GM21526 (cell line): ENCODE results near the gene XG.

Experiments used
- ATAC-seq: cut with Tn5 transposase; IDR thresholded peaks from one replicate; pipeline ENCODE4 v1.9.1; 2021; ENCODE audit warnings: moderate library complexity; ENCODE audit not compliant: unreplicated experiment, low FRiP score

The XG gene

DNA sequence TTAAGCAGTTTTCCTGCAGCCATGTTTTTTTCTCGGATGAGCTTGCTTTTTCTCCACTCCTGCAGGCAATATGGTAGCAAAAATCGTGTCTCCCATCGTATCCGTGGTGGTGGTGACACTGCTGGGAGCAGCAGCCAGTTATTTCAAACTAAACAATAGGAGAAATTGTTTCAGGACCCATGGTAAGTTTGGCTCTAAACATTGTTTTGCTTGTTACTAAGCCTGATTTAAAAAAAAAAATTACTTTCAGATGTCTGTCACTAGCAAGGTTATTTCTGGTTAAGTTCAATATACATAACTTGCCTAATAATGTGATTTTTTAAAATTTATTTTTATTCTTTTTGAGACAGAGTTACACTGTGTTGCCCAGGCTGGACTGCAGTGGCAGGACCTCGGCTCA lies 59.4 kb downstream of the XG start:
- ATAC-seq: no peak

- peak; percentile 80 for ATAC-seq
These were observed 60.5 kb downstream of the XG start for GRCh38 chrX:2812161-2812907.

DNA sequence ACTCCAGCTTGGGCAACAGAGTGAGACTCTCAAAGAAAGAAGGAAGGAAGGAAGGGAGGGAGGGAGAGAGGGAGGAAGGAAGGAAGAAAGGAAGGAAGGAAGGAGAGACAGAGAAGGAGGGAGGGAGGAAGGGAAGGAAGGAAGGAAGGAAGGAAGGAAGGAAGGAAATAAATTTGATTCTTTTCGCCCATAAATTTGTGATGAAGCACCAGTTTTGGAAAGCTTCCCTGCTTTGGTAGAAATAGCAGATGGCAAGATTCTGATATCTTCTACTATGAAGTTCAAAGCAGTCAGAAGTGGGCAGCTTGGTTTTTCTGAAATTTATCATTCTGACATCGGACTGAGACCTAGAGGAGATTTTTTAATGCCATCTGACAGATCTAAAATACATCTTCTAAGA lies 65.2 kb downstream of the XG start:
- ATAC-seq: no peak

DNA sequence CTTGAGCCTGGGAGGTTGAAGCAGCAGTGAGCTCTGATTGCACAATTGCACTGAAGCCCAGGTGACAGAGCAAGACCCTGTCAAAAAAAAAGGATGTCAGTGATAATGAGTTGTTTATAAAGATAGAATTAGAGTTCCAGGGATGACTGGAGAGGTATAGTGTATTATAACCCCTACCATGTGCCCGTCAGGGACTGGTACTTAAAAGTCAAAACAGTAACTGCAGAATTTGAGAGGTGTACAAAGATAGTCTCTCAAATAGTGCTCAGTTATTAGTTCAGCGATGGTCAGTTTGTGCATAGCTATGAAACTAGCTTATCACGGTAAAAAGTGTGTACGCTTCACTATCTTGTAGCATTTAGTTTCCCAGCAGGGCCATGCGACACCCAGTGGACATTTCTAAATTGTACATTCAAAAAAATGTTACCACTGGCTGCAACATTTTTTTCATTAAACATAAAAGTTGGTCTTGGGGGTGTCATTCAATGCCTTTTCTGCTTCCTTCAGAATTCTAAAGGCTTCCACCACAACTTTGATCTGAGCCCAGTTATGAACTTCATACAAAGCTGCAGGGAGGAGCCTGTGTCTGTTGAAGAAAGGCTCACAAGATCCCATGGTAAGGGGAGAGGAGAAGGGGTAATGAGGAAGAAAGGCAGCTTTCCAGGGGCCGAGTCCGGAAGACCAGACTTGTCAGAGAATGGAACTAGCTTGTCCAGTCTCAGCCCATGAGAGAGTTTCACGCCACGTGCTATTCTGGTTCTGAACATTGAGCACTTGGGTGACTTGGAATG lies 67.7 kb downstream of the XG start:
- ATAC-seq: no peak

DNA sequence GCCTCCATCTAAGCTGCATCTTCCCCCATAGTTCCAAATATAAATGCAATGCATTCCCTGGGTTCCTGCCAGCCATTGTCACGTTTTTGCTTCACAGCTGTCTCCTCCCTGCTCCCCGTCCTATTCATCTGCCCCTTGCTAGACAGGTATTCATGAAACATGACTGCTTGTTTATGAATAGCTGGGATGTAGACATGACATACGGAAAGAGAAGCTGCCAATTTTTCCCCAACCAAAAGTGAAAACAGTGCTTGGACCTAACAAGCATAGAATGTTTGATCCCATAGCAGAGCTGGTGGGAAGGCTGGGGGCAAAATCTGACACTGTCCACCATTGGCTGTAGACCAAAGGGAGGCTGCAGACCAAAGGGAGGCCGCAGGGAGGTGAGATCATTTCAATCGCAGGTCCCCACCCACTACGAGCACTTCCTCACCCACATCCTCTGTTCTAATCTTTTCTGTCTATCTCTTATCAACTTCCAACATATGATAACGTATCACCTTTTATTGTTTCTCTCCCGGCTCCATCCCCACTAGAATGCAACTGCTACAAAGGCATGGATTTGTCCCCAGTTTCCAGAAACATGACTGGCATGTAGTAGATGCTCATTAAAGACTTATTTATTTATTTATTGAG lies 68.4 kb downstream of the XG start:
- ATAC-seq: no peak

DNA sequence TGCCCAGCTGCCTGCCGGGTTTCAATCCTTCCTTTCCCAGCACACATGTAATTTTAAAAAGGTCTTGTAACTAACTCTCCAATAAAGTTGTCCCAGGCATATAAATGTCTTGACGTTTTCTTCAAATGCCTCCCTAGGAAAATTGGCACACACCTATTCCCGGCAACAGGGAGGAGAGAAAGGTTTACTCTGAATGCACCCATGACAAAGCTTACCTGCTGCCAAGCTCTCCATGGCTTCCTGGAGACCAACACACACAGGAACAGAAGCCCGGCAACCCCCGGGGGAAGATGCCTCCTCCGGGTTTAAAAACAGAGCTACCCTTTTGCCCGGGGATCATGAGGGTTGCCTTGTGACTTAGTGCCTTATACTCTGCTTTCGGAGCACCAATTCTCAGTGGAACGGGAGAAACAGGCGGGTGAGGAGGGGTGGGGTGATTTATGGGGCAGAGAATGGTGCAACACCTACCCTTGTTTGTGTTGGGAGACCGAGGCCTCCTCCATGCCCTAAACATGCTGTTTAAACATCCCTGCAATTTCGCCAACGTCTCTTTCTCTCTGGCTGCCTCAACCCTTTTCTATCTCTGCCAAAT lies 72.1 kb downstream of the XG start:
- ATAC-seq: no peak

- ATAC-seq: no peak
These were observed 73.0 kb downstream of the XG start for GRCh38 chrX:2824886-2825285.

DNA sequence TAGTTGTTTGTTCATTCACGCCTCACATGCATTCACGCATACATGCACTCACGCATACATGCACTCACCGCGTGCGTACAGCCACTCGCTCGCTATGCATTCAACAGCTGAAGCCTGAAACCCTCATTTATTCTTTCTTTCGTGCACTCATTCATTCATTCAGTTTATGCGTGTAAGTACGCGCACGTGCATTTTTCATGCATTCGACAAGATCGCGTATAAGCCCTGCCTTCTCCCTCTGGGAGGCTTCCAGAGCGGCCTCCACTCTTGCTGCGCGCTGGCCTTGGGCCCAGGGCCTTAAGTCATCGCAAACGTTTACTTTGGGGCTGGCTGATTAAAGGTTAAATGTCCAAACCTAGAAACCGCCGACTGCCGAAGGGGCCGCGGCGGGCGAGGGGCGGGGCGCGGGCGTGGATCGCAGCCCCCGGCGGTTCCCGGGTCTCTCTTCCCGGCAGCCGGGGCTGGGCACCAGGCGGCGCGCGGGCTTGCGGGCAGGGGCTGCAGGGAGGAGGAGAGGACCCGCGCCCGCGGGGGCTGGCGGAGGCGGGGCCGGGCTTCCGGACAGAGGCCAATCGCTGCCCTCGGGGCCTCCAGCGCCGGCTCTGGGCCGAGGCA lies 76.6 kb downstream of the XG start, which contains the start of gene GYG2:
Gene GYG2 (plus strand): TSS at position 587 of the 615 bp plus-strand sequence. CDS start 1,259 bp downstream, outside the sequence.
- ATAC-seq: no peak

GRCh38 chrX:2828959-2829411 lies 77.1 kb downstream of the XG start:
- no peak for ATAC-seq

- ATAC-seq: no peak
These were observed 77.8 kb downstream of the XG start for GRCh38 chrX:2829469-2830246.

GRCh38 chrX:2831471-2832228 lies 79.8 kb downstream of the XG start:
- ATAC-seq: no peak

DNA sequence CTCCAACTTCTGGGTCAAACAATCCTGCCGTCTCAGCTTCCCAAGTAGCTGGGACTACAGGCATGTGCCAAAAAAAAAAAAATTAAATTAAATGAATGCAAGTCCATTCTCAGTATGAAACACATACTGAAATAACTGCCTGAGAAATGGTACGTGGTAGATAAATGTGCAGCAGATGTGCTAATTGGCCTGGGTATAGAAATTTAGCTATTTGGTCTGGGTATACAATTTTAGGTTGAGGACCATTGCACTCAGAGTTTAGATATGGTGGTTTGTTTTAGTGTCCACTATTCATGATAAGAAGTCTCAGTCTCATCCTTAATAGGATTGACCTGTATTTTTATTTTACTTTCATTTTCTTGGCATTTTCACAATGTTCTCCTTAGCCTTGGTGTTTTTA lies 86.1 kb downstream of the XG start:
- no peak for ATAC-seq

- no peak for ATAC-seq
These were observed 89.1 kb downstream of the XG start for GRCh38 chrX:2840961-2841360.

- ATAC-seq: no peak
These were observed 89.7 kb downstream of the XG start for GRCh38 chrX:2841537-2841936.

- no peak for ATAC-seq
These were observed 95.2 kb downstream of the XG start for GRCh38 chrX:2846992-2847391.

DNA sequence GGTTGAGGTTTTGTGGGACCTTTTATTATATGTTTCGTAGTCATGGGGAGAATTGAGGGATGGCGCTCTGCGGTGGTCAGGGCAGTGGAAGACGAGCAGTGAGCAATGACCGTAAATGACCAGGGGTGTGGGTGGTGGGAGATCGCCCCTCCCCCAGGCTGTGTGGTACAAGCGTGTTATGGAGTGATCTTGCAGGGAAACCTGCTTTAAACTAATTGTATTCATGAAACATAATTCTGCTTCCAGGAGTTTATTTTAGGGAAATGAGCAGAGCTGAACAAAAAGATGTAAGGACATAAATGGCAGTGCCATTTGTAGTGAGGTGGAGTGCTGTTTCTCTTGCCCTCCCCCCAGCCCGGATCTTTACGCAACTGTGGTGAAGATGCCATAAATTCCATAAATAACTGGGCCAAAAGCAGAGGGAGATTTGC lies 97.0 kb downstream of the XG start:
- no peak for ATAC-seq

DNA sequence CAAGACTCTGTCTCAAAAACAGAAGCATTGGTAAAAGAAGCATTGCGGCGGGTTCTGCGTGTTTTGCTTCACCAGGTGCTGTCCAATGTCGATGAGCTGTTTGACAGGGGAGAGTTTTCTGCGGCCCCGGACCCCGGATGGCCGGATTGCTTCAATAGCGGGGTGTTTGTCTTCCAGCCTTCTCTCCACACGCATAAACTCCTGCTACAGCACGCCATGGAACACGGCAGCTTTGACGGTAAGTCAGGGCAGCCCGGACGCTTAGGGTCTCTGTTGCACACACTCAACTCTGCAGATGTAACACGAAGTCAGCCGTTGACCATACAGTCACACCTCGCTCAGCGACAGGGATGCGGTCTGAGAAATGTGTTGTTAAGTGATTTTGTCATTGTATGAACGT lies 103.1 kb downstream of the XG start:
- no peak for ATAC-seq

DNA sequence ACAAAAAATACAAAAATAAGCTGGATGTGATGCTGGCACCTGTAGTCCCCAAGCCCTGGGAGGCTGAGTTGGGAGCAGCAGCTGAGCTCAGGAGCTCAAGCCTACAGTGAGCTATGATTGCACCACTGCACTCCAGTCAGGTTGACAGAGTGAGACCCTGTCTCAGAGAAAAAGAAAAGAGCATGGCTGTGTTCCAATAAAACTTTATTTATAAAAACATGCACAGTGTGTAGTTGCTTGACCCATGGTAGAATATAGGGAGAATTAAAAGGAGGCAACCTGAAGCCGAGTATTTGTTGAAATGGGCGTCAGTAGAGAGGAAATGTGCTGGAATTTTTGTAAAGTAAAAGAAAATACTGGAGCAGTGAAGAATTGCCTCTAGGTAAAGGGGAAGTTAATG lies 103.9 kb downstream of the XG start:
- ATAC-seq: no peak

DNA sequence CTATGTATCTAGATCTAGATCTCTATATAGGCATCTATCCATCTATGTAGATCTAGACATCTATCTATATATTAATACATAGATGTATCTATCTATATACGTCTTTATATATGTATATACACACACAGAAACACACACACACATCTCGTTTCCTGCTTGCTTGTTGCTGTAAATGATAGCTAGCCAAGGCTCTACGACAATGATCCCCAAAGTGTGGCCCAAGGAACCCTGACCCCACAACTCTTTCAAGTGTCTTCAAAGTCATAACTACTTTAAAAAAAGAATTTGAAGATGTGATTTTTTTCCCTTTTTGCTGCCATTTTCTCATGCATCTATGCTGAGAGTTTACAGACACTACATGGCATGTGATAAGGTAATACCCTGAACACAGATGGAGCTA lies 105.7 kb downstream of the XG start:
- no peak for ATAC-seq
